Measurements from ENCODE around the gene PIK3R6.
"Not testable (repeated sequence)": the region's sequence is repeated elsewhere in the genome, so short reads cannot be mapped to it uniquely, and the experiment has no call there.

PIK3R6 gene

DNA sequence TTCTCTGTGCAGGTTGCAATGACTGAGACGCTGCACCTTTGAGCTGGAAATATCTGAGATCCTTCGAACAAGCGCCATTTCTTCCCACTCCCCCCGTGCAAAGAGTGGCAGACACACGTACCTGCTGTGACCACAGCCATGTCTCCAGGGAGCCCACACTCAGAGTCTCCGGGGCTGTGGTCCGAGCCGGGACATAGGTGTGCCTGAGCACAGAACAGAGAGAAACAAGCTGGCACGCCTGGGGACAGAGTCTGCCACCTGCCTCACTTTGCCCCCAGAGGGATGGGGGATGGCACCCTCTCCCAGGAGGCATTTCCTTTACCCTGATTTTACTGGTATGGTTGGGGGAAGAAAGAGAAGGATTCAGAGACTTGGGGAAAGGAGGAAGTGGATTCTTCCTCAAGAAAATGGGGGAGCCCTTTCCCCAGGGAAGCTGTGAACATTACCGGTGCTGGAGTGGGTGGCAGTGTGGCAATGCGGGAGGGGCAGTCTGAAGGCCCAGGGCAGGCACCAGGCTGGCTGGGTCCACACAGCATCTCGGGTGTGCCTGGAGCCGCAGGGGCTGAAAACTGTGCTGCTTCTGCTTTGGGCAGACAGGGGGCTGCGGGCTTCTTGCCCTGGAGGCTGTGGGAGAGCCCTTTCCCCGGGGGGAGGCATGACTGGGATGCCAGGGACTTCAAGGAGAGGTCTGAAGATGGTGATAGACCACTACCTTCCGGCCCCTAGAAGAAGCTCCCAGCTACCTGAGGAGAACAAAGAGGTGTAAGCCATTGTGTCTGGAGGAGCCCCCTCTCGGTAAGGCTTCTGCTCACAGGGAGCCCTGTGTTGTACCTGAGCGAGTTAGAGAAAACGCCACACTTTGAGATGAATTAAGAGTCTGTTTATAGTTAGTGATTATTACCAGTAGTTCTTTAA lies 6.6 kb upstream of the PIK3R6 start:
- DNase-seq (ENCODE audit: low spot score), result no peak

DNA sequence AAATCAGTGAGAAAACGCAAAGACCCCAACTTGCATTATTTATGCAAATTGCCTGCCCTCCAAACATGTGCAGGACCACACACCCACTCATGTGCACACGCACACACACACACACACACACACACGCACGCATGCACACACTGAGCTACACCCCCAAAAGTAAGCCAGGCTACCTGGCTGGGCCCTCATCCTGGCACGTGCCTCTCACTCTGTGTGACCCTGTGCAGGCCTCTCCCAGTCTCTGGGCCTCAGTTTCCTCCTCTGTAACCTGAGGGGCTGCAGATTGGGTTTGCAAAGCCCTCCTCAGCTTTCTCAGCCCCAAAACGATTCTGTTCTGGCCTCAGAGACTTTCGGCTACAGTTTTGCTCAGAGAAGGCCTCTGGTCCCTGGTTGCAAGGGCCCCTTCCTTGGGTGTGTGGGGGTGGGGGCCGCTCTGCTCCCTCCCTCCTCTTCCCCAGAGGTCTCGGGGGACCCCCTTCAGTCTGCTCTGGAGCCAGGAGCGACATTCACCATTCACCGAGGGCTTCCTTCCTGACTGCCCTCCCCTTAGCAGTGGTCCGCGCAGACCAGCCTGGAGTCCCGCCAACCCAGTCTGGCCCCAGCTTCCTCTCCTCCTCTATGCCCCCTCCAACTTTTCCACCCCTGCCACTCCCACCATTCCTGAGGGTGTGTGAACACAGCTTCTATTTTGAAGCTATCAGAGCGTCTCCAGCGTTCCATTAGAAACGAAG lies 5.4 kb upstream of the PIK3R6 start:
- DNase-seq (ENCODE audit: low spot score), result no peak

DNA sequence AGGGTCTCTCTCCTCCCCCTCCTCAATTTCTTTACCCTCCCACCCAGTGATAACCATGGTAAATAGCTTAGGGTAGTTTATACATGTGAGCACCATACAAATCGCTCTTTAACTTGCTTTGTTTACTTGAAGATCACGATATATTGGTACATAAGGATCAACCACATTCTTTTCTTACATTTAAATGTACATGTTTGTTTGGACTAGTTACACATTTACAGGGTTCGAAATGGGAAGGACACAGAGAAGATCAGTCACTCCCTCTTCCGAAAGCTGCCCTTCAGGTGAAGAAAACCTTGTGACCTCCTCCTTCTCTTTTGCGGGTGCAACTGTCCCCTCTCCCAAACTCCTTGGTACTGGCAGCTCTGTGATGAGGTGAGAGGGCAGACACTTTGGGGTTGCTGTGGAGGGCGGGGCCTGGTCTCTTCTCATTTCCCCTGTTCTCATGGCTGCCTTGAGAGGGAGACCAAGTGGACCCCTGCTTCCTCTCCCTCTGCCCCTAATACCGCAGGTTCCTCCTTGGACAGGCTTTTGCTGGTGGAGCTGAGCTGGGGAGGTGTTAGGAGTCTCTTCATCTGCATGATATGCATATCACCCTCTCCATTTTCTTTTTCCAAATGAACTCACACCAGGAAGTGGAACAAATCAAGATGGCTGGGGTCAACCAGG lies 4.7 kb upstream of the PIK3R6 start:
- no peak for DNase-seq (ENCODE audit: low spot score)

DNA sequence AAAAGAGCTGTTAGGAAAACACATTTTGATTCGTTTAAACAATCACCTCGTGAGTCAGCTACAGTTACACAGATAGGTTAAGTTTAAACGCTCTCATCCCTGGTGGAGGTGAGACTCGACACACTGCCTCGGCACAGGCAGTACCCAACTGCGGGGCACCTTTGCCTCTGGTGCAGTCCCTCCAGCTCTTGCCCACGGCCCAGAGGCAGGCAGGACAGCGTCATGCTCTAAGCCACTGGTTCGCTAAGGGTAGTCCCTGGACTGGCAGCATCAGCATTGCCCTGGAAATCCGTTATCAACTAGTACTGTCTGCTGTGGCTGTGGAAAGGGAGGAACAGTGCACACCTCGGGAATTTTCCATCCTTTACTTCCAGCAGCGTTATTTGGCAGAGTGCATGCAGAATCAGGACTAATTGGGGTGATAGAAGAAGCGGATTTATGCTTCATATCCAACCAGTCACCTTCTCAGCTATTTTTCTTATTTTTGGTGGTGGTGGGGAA lies 3.7 kb upstream of the PIK3R6 start:
- no peak for DNase-seq (ENCODE audit: low spot score)

DNA sequence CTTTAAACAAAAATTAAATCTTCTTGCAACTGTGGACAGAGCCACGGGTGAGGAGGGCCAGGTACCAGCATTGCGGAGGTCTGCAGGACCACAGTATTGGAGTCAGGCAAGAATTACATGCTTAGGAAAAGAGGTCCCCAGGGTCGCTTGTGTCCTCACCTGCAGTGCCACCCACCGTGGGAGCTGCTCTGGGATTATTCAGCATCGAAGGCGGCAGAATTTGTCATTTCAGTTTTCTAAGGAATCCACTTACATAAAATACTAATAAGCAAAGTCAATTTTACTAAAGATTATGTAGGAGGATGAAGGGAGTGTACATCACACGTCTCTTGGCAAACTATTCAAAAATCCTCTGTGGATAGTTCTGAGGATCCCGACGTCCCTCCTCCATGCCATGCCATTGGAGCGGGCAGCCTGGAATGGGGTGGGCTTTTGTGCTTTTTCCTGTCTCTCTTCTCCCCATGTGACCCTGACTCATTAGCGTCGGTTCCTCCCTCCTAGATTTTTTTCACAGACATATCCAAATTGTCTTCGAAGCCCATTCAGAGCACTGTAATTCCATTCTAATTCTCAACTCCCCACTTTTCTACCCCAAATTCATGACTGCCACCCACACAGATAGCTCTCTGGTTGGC lies 3.0 kb upstream of the PIK3R6 start:
- no peak for DNase-seq (ENCODE audit: low spot score)

DNA sequence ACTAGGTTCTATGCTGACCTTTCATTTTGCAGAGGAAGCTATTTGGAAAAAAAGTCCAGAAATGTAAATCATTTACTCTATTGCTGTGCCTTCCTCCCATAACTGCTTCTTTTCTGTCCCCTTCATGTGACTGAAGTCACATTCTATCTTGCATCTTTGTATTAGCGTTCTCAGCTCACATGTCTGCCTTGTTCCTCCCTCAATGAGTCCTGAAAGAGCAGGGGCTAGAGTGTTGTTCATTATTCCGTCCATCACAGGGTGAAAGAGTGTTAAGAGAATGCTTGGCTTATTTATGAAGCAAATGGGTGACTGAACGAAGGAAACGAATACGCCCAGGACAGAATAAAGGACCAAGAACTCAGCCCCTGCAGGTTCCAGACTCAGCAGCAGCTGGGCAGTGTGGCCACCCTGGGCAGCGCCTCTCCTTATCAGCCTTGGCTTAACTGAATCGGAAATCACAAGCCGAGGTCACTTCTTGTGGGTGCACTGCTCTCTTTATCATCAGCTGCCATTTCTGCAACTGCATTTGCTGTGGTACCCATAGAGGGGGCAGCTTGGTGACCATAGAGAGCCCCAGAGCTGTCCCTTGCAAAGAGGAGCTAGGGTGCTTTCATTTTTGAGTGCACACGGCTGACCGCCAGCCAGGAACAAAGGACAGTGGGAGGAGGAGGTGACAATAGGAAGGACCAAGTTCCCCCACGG lies 1.8 kb upstream of the PIK3R6 start:
- DNase-seq (ENCODE audit: low spot score), result no peak

DNA sequence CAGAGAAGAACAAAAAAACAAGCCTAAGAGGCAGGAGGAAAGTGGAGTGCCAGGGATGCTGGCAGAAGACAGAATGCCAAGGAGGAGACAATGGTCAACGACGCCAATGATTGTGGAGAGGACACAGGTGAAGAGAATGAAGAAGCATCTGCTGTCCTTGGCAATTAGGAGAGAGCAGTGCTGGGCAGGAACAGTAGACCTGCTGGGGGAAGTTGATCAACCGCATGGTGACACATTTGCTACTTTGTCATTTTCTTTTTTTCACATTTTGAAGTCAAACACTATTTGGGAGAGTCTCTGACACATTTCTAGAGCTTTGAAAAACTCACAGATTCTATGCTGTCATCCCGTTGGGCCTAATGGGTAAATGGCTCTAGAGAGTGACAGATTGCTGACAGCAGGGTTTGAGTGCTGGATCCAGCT lies 1.1 kb upstream of the PIK3R6 start:
- no peak for DNase-seq (ENCODE audit: low spot score)

DNA sequence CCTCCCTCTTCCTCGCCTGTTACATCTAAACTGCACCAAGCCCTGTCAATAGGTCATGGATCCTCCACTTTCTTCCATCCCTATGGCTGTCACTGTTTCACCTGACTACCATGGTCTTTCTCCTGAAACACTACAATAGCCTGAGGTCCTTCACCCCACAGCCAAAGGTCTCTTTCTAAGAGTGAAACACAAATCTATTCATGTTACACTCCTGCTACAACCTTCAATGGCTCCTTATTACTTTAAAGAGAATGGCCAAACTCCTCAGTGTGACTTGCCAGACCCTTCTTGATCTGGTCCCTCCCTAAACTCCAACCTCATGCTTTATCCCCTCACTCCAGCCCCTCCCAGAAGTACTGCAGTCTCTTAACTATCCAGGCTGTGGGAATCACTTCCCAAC lies 618 bp upstream of the PIK3R6 start:
- DNase-seq (ENCODE audit: low spot score), result no peak

DNA sequence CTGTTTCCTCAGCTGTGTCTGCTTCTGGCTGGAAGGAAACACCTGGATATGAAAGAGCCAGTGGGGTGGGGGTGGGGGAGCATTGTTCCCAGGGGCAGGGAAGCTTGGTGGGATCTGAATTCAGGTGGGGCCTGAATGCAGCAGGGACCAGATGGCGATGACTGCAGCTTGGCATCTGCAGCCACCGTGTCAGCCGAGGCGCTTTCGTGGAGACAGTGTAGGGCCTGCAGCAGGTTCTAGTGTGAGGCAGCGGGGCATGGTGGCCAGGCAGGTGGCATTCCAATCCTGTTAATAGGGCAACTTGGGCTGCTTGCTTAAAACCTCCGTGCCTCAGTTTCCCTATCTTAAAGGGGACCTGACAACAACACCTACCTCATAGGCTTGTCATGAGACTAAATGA lies 1.7 kb downstream of the PIK3R6 start:
- DNase-seq (ENCODE audit: low spot score), result no peak

DNA sequence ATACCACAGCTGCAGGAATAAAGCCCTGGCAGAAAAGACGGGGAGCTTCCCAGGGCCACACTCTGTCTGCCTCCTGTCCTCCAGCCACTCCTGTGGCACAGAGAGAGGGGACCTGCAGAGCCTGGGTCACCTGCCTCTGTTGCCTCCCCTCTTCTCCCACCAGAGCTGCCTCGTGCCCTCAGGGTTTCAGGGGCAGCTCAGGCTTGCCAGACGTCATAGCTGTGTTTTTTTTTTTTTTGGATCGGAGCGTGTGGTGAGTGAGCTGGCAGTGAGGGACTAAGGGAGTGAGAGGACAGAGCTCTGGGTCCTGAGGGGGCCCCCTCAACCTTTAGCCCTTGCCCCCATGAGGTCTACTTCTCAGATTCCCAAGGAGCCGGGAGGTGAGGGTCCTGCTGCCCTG lies 2.1 kb downstream of the PIK3R6 start:
- DNase-seq (ENCODE audit: low spot score), result no peak

DNA sequence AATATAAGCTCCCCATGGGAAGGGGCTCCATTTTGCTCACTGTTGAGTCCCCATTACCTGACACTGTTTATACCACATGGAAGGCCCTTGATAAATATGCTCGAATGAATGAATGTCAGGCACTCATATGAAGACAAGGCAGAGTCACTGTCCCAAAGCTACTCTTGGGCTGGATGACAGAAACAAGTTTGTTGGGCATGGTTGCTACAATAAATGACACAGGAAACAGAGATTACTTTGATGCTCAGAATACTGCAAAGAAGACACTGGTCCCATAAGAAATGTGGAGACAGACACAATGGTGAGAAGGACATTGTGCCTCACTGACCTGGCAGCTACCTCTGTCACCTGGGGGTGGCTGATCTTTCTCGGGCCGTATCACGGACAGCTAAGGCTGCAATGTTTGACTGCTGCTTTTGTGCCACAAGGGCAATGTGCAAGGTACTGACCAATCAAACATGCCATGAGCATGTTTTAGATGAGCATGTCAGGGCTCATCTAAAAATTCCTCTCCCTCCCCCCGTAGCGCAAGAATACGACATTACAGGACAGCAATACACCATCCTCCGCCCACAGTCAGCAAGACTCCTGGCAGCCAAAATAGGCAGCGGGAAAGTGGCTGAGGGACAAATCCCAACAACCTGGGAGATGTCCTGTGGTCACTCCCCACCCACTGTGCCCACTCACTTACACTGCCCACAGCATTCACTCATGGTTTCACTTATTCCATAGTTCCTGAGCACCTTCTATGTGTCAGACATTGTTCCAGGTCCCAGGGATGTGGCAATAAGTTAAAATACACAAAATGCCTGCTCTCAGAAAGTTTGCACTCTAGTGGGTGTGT lies 5.0 kb downstream of the PIK3R6 start:
- no peak for DNase-seq (ENCODE audit: low spot score)

DNA sequence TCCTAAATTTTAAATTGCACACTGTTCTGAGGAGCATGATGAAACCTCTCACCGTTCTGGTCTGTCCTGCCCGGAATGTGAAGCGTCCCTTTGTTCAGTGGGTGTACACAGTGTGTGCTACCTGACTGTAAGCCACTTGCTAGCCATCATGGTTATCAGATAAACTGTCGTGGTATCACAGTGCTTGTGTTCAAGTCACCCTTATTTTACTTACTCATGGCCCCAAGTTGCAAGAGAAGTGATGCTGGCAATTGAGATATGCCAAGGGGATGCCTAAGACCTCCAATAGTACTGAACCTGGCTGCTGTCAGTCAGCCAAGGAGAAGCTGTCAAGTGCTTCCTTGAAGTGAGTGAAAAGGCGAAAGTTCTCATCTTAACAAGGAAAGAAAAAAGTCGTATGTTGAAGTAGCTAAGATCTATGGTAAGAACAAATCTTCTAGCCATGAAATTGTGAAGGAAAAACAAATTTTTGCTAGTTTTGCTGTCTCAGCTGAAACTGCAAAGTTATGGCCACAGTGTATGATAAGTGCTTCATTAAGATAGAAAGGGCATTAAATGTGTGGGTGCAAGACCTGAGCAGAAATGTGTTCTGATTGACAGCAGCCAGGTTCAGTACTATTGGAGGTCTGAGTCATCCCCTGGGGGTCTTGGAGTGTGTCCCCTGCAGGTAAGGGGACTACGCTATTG lies 5.8 kb downstream of the PIK3R6 start:
- no peak for DNase-seq (ENCODE audit: low spot score)

DNA sequence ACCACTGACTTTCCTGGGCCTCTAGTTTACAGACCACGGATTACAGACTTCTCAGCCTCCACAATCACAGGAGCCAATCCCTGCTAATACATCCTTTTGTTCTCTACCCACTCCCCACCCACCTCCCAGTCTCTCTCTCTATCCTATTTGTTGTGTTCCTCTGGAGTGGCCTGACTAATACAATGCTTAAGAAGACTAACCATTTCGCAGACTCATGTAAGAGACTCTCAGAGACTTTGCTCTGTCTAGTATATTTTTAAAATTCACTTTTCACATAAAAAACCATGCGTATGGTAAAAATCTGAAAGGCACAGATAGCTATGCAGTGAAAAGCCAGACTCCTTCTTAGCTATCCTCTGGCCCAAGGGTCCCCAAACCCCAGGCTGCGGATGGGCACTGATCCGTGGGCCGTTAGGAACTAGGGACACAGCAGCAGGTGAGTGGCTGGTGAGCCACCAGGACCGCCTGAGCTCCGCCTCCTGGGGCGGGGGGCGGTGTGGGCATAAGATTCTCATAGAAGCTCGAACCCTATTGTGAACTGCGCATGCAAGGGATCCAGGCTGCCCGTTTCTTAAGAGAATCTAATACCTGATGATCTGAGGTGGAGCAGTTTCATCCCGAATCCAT lies 7.6 kb downstream of the PIK3R6 start:
- no peak for DNase-seq (ENCODE audit: low spot score)

DNA sequence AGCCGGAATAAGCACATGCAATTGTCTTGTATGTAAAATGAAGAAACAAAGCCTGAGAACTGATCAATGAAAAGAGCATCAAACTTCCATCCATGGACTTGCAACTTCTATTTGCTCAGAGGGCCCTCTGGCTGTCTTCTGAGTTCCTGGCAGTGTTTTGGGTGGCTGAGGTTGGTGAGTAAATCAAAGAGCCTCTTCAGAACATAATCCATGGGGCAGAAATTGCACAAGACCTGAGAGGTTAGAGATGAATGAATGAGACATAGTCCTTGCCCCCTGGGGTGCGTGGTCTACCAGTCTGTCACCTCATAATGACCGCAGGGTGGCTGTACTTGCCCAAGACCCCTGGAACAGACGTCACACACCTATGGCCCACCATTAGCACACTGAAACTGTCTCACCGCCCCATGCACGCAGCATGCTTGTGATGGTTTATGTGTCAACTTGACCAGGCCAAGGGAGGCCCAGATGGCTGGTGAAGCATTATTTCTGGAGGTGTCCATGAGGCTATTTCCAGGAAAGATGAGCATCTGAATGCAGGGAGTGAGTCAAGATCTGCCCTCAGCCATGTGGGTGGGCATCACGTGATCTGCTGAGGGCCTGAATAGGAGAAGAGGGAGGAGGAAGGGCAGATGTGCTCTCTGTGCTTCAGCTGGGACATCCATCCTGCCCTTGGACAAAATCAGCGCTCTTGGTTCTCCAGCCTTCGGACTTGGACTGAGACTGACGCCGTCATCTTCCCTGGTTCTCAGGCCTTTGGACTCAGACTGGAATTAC lies 8.3 kb downstream of the PIK3R6 start:
- peak; percentile 47 for DNase-seq (ENCODE audit: low spot score)

DNA sequence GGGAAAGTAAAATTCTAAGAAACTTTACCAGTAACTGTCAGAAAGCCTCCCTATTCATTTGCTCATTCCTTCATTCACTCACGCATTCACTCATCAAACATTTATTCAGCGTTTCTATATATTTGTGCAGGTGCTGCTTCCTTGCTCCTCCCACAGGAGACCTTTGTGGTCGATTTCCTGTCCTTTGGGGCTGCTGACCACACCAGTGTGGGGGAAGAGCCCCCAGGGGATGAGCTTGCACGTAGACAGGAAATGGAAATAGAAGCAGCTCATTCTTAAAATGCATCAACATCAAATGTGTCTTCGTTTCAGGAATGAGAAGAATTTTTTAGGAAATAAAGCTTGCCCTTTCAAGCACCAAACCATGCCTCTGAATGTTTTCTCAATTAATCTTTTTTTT lies 9.6 kb downstream of the PIK3R6 start:
- peak; percentile 45 for DNase-seq (ENCODE audit: low spot score)

DNA sequence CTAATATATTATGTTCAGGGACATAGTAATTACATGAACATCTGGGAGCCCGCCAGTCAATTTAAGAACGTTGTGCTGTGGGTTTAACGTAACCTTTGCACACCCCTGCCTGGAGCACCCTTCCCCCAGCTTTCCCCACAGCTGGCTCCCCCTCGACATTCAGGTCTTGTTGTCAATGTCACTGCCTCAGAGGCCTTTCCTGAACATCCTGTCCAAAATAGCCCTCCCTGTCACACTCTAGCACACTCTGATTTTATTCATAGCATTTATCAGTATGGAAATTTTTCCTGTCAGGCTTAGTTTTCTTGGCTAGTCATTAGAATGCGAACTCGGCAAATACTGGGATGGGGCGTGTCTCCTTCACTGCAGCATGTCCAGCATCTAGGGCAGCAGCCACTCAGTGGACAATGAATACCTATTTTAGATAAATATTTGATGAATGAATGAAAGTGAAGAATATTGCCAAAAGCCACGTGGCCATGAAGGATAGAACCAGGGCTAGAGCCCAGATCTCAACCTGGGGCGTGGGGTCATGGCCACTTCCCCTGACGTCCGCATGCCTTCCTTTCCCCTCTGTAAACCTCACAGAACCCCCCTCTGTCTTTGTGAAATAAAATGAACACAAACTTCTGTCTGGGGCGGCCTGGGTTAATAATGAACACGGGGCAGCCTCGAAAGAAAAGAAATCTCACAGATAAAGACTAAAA lies 10.5 kb downstream of the PIK3R6 start:
- no peak for DNase-seq (ENCODE audit: low spot score)

DNA sequence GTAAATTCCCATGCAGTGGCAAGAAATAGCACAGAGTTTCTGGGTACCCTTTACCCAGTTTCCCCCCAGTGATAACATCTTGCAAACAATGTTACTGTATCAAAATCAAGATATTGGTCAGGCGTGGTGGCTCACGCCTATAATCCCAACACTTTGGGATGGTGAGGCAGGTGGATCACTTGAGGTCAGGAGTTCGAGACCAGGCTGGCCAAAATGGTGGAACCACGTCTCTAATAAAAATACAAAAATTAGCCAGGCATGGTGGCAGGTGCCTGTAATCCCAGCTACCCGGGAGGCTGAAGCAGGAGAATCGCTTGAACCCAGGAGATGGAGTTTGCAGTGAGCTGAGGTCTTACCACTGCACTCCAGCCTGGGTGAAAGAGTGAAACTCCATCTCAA lies 11.3 kb downstream of the PIK3R6 start:
- DNase-seq (ENCODE audit: low spot score), result not testable (repeated sequence)

Data from AG08395 (cell line).